Heart left ventricle (tissue), 16 donors: ENCODE results near the gene NOG. TPM values are rescaled to one million over a fixed set of nuclear protein-coding genes. Genes with fewer than 3 reads are reported as not detected.

Experiments used
- ATAC-seq, 4 donors: fragments of 200-7000 bp; cut with Tn5 transposase; one replicate each; pipeline ENCODE4 v1.9.1; 2020 to 2022; ENCODE audit warnings: moderate library complexity in 4 of 4, mild to moderate bottlenecking in 3 of 4, moderate number of reproducible peaks in 1 of 4
- DNase-seq, 5 donors: peaks; one replicate each; pipeline ENCODE4 v3.0.0-alpha.2; 2020
- H3K27ac ChIP-seq, 12 donors: fragments of 200-600 bp; sonication (generic) in 4 of 12; one replicate each; pipeline versions ENCODE4 v1.5.0 to v1.8.0; 2016 to 2022; ENCODE audit warnings: mild to moderate bottlenecking in 2 of 12
- H3K27me3 ChIP-seq, 9 donors: fragments of 200-600 bp; sonication (generic) in 2 of 9; one replicate each; pipeline versions ENCODE4 v1.5.1 to v1.8.0; 2016 to 2022; ENCODE audit warnings: mild to moderate bottlenecking in 3 of 9
- H3K36me3 ChIP-seq, 9 donors: fragments of 200-600 bp; sonication (generic) in 2 of 9; one replicate each; pipeline versions ENCODE4 v1.5.0 to v1.8.0; 2018 to 2022; ENCODE audit warnings: mild to moderate bottlenecking in 2 of 9
- H3K4me1 ChIP-seq, 12 donors: fragments of 200-600 bp; sonication (generic) in 4 of 12; one replicate each; pipeline versions ENCODE4 v1.5.0 to v1.8.0; 2016 to 2022; ENCODE audit warnings: mild to moderate bottlenecking in 3 of 12
- H3K4me3 ChIP-seq, 12 donors: fragments of 200-600 bp; sonication (generic) in 4 of 12; one replicate each; pipeline versions ENCODE4 v1.5.0 to v1.8.0; 2017 to 2022; ENCODE audit warnings: mild to moderate bottlenecking in 9 of 12, moderate library complexity in 4 of 12
- H3K9me3 ChIP-seq, 12 donors: fragments of 200-600 bp; sonication (generic) in 4 of 12; one replicate each; pipeline versions ENCODE4 v1.5.0 to v1.8.0; 2016 to 2022; ENCODE audit warnings: mild to moderate bottlenecking in 1 of 12
- CTCF ChIP-seq, 12 donors: fragments of 200-600 bp; sonication (generic) in 4 of 12; IDR thresholded peaks; one replicate each; pipeline versions ENCODE4 v1.5.0 to v1.8.0; 2018 to 2022; ENCODE audit warnings: antibody characterized with exemption in 12 of 12, mild to moderate bottlenecking in 5 of 12
- POLR2A ChIP-seq, 2 donors: fragments of 450-650 bp; IDR thresholded peaks; one replicate each; pipeline ENCODE4 v1.6.1; 2017; ENCODE audit warnings: antibody characterized with exemption in 2 of 2, mild to moderate bottlenecking in 2 of 2, moderate library complexity in 2 of 2
- WGBS, 4 donors: extraction: QIAGEN DNeasy Blood & Tissue Kit in 2 of 4; methylation state at CpG; one replicate each; pipeline versions ENCODE4 v1.1.5 to v1.1.7; 2013 to 2018; 5-methylcytosine and 5-hydroxymethylcytosine counted together
- intact Hi-C, 10 donors: fragments of 100-400 bp; cut with DNase I; formaldehyde crosslinking; loops; one replicate each; pipeline versions ENCODE4 v1.11.1 to v1.14.2; 2022
- polyA plus RNA-seq, 2 donors: library from polyadenylated mRNA; stranded (reverse); fragments of 200-250 nt; gene quantifications; one replicate each; pipeline ENCODE4 v1.2.3, GENCODE V29; 2013
- total RNA-seq, 9 donors: library from RNA; depleted of rRNA in 2 of 9; stranded (reverse); fragments of >200 nt in 2 of 9; fragmentation: NEBNext Ultra II Directional in 3 of 9; extraction: Animal tissue kit (Norgen Biotek cat#: 25700) in 3 of 9; gene quantifications; one replicate each; pipeline versions ENCODE4 v1.1.0 to v1.2.4, GENCODE V29; 2016 to 2023
- donor health status: ischemic (EF 13 %, LVEDD 7.1; RV severe dilation, severe dysfunction).
- donor health status: healthy with polysubstance abuse.
- donor health status: DM: no; HTN: yes; CAD: no.
- donor health status: DM: no; HTN: no; CAD: no.
- donor health status: ischemic (EF 25% LVEDD 6.9; RV normal size, moderate dysfunction).
- donor health status: ischemic (EF 25% LVEDD 5.7; RV mildly dilated, moderate dysfunction).
- donor health status: healthy.
- donor health status: DM: yes; HTN: yes; CAD: no.
- donor health status: ischemic (EF 35%, LVEDD 5.7; RV mildly dilated, moderate dysfunction).
- donor health status: nonischemic (EF 11% LVEDD 7.7; RV severe dilation, severe dysfunction).
- donor health status: DM: yes; HTN: yes; CAD: no.
- donor health status: PGD.
- donor health status: ischemic (EF 29% LVEDD 5.4; RV normal size, mild dysfunction).
- donor health status: nonischemic (EF 23%, LVEDD 6.1; RV moderate dilation, normal function).

NOG gene
- total and polyA plus RNA-seq, 11 donors: 0.03 to 0.36 (median 0.14) TPM; not detected in 4

- Histone ChIP-seq H3K27me3 (peaks cover 0 to 12% (median 0%) of the 10 kb centered on the region in 9 donors), H3K4me3 (peak overlapping the region in 1 of 12 donors; percentile 20), H3K36me3 (no peaks in the 10 kb centered on the region), H3K27ac (peak overlapping the region in 2 of 12 donors; percentile 42 to 43), H3K4me1 (peaks cover 0 to 11% (median 0%) of the 10 kb centered on the region in 12 donors), H3K9me3 (no peaks in the 10 kb centered on the region)
- no peak for DNase-seq
- no peak for ATAC-seq
- WGBS, 4 donors: 46 to 52% (median 50%) methylated on average over 5 of the region's 5 CpGs
- no peak for TF ChIP-seq CTCF (IDR thresholded peaks at IDR 0.05)
- no peak for TF ChIP-seq POLR2A (IDR thresholded peaks at IDR 0.05)
- intact Hi-C loops: no loop called here
Observed at GRCh38 chr17:56577190-56577842, 16.2 kb upstream of the NOG start.

GRCh38 chr17:56577843-56578204, 15.7 kb upstream of the NOG start:
- no peaks in the 10 kb centered on the region for H3K36me3 ChIP-seq
- H3K27me3 ChIP-seq: peaks cover 0 to 12% (median 0%) of the 10 kb centered on the region in 9 donors
- peaks cover 0 to 11% (median 0%) of the 10 kb centered on the region in 12 donors for H3K4me1 ChIP-seq
- ATAC-seq: peak; percentile 85 to 93 (median 89)
- H3K4me3 ChIP-seq: peak overlapping the region in 2 of 12 donors; percentile 1 to 20
- DNase-seq: peak in 2 of 5 donors; percentile 15 to 55
- H3K27ac ChIP-seq: peak overlapping the region in 2 of 12 donors; percentile 42 to 43
- WGBS, 4 donors: 13 to 23% (median 18%) methylated on average over 15 of the region's 15 CpGs
- no peak for TF ChIP-seq CTCF (IDR thresholded peaks at IDR 0.05)
- no peak for TF ChIP-seq POLR2A (IDR thresholded peaks at IDR 0.05)
- H3K9me3 ChIP-seq: no peaks in the 10 kb centered on the region
- intact Hi-C loops: no loop called here

GRCh38 chr17:56581635-56582627, 11.6 kb upstream of the NOG start:
- Histone ChIP-seq H3K27ac (no peak overlapping the region), H3K9me3 (no peaks in the 10 kb centered on the region), H3K27me3 (peaks cover 0 to 28% (median 0%) of the 10 kb centered on the region in 9 donors), H3K36me3 (no peaks in the 10 kb centered on the region), H3K4me1 (peaks cover 0 to 11% (median 0%) of the 10 kb centered on the region in 12 donors), H3K4me3 (no peak overlapping the region)
- ATAC-seq (no peak), DNase-seq (no peak)
- TF ChIP-seq CTCF (IDR thresholded peaks at IDR 0.05): no peak
- no peak for TF ChIP-seq POLR2A (IDR thresholded peaks at IDR 0.05)
- WGBS, 4 donors: 78 to 87% (median 82%) methylated on average over 5 of the region's 5 CpGs
- intact Hi-C loops: no loop called here

- DNase-seq (no peak), ATAC-seq (no peak)
- Histone ChIP-seq H3K4me3 (no peak overlapping the region), H3K9me3 (no peaks in the 10 kb centered on the region), H3K4me1 (peaks cover 0 to 2% (median 0%) of the 10 kb centered on the region in 12 donors), H3K27ac (no peak overlapping the region), H3K27me3 (peaks cover 2 to 38% (median 6%) of the 10 kb centered on the region in 9 donors), H3K36me3 (no peaks in the 10 kb centered on the region)
- intact Hi-C loops: no loop called here
- 80 to 85% (median 82%) methylated on average over 7 of the region's 7 CpGs for WGBS, 4 donors
- TF ChIP-seq CTCF (IDR thresholded peaks at IDR 0.05) (no peak), POLR2A (IDR thresholded peaks at IDR 0.05) (no peak)
Observed at GRCh38 chr17:56583772-56584171, 9.7 kb upstream of the NOG start.
